Skin epidermis (tissue), 12 donors: ENCODE data around the gene CDK5.

Source experiments
- H3K27ac ChIP-seq, 21 experiments: fragments of 200-600 bp; sonication (generic) in 11 of 21; one replicate each; pipeline ENCODE4 v1.5.0; 2020; ENCODE audit warnings: mild to moderate bottlenecking in 3 of 21, inconsistent platforms in 2 of 21, moderate library complexity in 2 of 21
- H3K4me3 ChIP-seq, 7 experiments: fragments of 200-600 bp; sonication (generic) in 2 of 7; one replicate each; pipeline ENCODE4 v1.5.0; 2020; ENCODE audit warnings: inconsistent platforms in 2 of 7, mild to moderate bottlenecking in 2 of 7, moderate library complexity in 1 of 7

CDK5 gene

GRCh38 chr7:151057506-151057988 is at the start of gene CDK5:
CDK5 (minus strand) TSS chr7:151057897; CDS start chr7:151057848, 49 bp downstream.
- Histone ChIP-seq H3K4me3 (peak within 1 kb of the TSS; percentile 61 to 95 (median 76)), H3K27ac (peak within 1 kb of the TSS; percentile 27 to 98 (median 92))

- H3K27ac ChIP-seq = peak overlapping the region in 2 of 21 experiments; percentile 34 to 56
- no peak overlapping the region for H3K4me3 ChIP-seq
Measured at GRCh38 chr7:151104411-151105235, 46.9 kb upstream of the CDK5 start.

- no peak overlapping the region for H3K4me3 ChIP-seq
- peak overlapping the region in 1 of 21 experiments; percentile 9 for H3K27ac ChIP-seq
Measured at GRCh38 chr7:151103973-151104372, 46.3 kb upstream of the CDK5 start.

- no peak overlapping the region for H3K4me3 ChIP-seq
Measured at GRCh38 chr7:151102991-151103390, 45.3 kb upstream of the CDK5 start.

GRCh38 chr7:151101621-151102396 is 44.1 kb upstream of the CDK5 start:
- H3K27ac ChIP-seq = peak overlapping the region in 1 of 21 experiments; percentile 1
- no peak overlapping the region for H3K4me3 ChIP-seq

More at GRCh38 chr7:151102991-151103390, 45.3 kb upstream of the CDK5 start:
- H3K27ac ChIP-seq = no peak overlapping the region

- peak overlapping the region in 1 of 21 experiments; percentile 1 for H3K27ac ChIP-seq
- no peak overlapping the region for H3K4me3 ChIP-seq
Measured at GRCh38 chr7:151100921-151101320, 43.2 kb upstream of the CDK5 start.

GRCh38 chr7:151099486-151100211 is 42.0 kb upstream of the CDK5 start:
- H3K27ac ChIP-seq = no peak overlapping the region
- no peak overlapping the region for H3K4me3 ChIP-seq

- no peak overlapping the region for H3K27ac ChIP-seq
- H3K4me3 ChIP-seq = no peak overlapping the region
Measured at GRCh38 chr7:151095828-151096475, 38.3 kb upstream of the CDK5 start.

- Histone ChIP-seq H3K27ac (no peak overlapping the region), H3K4me3 (no peak overlapping the region)
Measured at GRCh38 chr7:151095123-151095797, 37.6 kb upstream of the CDK5 start.

- no peak overlapping the region for H3K4me3 ChIP-seq
- no peak overlapping the region for H3K27ac ChIP-seq
Measured at GRCh38 chr7:151094675-151095074, 37.0 kb upstream of the CDK5 start.

- Histone ChIP-seq H3K27ac (no peak overlapping the region), H3K4me3 (no peak overlapping the region)
Measured at GRCh38 chr7:151093748-151094147, 36.1 kb upstream of the CDK5 start.

GRCh38 chr7:151091988-151092387 is 34.3 kb upstream of the CDK5 start:
- Histone ChIP-seq H3K27ac (no peak overlapping the region), H3K4me3 (no peak overlapping the region)

- H3K4me3 ChIP-seq = no peak overlapping the region
- H3K27ac ChIP-seq = peak overlapping the region in 2 of 21 experiments; percentile 20 to 90
Measured at GRCh38 chr7:151091431-151091830, 33.7 kb upstream of the CDK5 start.

GRCh38 chr7:151091003-151091402 is 33.3 kb upstream of the CDK5 start:
- H3K4me3 ChIP-seq = no peak overlapping the region
- peak overlapping the region in 5 of 21 experiments; percentile 20 to 90 (median 39) for H3K27ac ChIP-seq

GRCh38 chr7:151089893-151090730 is 32.4 kb upstream of the CDK5 start:
- H3K27ac ChIP-seq = peak overlapping the region; percentile 3 to 95 (median 86)

GRCh38 chr7:151088856-151089699 is 31.4 kb upstream of the CDK5 start:
- peak overlapping the region; percentile 3 to 83 (median 68) for H3K4me3 ChIP-seq
- H3K27ac ChIP-seq = peak overlapping the region; percentile 41 to 95 (median 86)

More at GRCh38 chr7:151089893-151090730, 32.4 kb upstream of the CDK5 start:
- peak overlapping the region in 3 of 7 experiments; percentile 62 to 76 (median 75) for H3K4me3 ChIP-seq
